ENCODE data around the gene PKNOX2.

DNA sequence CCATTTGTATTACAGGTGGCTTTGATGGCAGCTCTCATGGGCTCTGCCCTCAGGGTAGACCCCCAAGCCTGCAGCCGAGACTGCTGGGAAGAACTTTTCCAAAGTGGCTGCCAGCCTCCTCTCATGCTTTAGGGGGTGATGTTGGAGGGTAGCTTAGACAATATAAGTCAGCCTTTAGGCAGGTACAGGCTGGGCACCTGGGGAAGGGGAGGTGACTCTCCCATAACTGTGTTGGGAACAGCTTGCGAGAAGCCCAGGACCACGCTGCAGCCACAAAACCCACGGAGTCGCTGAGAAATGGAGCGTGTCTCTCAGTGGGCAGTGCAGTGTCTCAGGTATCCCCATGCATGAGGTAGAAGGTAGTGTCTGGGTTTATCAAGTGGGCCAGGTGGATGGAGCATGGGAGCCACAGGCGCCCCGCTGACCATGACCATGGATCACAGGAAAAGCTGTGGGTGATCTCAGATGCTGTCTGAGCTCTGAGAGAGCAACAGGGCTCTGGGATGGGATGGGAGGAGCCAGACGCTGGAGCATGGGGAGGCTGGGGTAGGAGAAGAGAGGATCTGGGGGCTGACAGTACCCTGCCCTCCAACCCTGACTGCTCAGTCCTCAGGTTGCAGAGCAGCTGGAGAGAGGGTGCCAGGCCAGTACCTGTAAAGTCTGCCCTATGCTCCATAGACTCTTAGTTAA lies 216.3 kb downstream of the PKNOX2 start:
- TF ChIP-seq POLR2A (IDR thresholded peaks at IDR 0.05), result no peak
- TF ChIP-seq, protein P1, sequence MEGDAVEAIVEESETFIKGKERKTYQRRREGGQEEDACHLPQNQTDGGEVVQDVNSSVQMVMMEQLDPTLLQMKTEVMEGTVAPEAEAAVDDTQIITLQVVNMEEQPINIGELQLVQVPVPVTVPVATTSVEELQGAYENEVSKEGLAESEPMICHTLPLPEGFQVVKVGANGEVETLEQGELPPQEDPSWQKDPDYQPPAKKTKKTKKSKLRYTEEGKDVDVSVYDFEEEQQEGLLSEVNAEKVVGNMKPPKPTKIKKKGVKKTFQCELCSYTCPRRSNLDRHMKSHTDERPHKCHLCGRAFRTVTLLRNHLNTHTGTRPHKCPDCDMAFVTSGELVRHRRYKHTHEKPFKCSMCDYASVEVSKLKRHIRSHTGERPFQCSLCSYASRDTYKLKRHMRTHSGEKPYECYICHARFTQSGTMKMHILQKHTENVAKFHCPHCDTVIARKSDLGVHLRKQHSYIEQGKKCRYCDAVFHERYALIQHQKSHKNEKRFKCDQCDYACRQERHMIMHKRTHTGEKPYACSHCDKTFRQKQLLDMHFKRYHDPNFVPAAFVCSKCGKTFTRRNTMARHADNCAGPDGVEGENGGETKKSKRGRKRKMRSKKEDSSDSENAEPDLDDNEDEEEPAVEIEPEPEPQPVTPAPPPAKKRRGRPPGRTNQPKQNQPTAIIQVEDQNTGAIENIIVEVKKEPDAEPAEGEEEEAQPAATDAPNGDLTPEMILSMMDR (IDR thresholded peaks at IDR 0.05), result no peak

All from esophagus squamous epithelium (tissue), 4 donors.